ENCODE measurements around the gene C5orf46. TPM values are rescaled to one million over a fixed set of nuclear protein-coding genes. Genes with fewer than 3 reads are reported as not detected.
A peak's percentile ranks its signal among the peaks of the same experiment; 100 is the strongest.

Gene C5orf46
- total and polyA plus RNA-seq, 4 experiments from 2014 or later = not detected

GRCh38 chr5:147856801-147857200 lies 49.5 kb downstream of the C5orf46 start:
- Histone ChIP-seq H3K27ac (ENCODE audit: low read depth, low read length) (no peak overlapping the region), H3K27me3 (ENCODE audit: insufficient read depth, low read length) (no peaks in the 10 kb centered on the region), H3K36me3 (ENCODE audit: insufficient read depth, low read length) (no peaks in the 10 kb centered on the region), H3K4me1 (ENCODE audit: insufficient read depth, low read length) (no peaks in the 10 kb centered on the region), H3K4me3 (ENCODE audit: low read length in 2 of 2) (no peak overlapping the region), H3K9me3 (ENCODE audit: control insufficient read depth in 1 of 2, low read length in 2 of 2) (no peaks in the 10 kb centered on the region)
- ChIA-PET POLR2A (ENCODE audit: partially characterized antibody) (no interaction called here), CTCF (ENCODE audit: partially characterized antibody) (interaction anchor here (1.5 kb wide), 1 partner anchor 13 kb away, joined by 9 read pairs; no protein-coding TSS in a partner anchor)
- no peaks in the 10 kb centered on the region for H3K9me3 Mint-ChIP-seq
- H3K4me3 Mint-ChIP-seq = no peak overlapping the region
- H3K27me3 Mint-ChIP-seq = peaks cover 2 to 6% of the 10 kb centered on the region in 2 donors
- H3K4me1 Mint-ChIP-seq = peaks cover 0 to 2% (median 0%) of the 10 kb centered on the region in 4 donors
- no peak overlapping the region for H3K27ac Mint-ChIP-seq
- H3K36me3 Mint-ChIP-seq = no peaks in the 10 kb centered on the region
- no peak for DNase-seq
- intact Hi-C loops (cut with micrococcal nuclease) = loop anchor here (5.0 kb wide), 1 partner anchor 876 kb away; no protein-coding TSS in a partner anchor

GRCh38 chr5:147855774-147856069 lies 50.6 kb downstream of the C5orf46 start:
- Histone ChIP-seq H3K4me1 (ENCODE audit: insufficient read depth, low read length) (no peaks in the 10 kb centered on the region), H3K4me3 (ENCODE audit: low read length in 2 of 2) (no peak overlapping the region), H3K27me3 (ENCODE audit: insufficient read depth, low read length) (no peaks in the 10 kb centered on the region), H3K27ac (ENCODE audit: low read depth, low read length) (no peak overlapping the region), H3K9me3 (ENCODE audit: control insufficient read depth in 1 of 2, low read length in 2 of 2) (no peaks in the 10 kb centered on the region), H3K36me3 (ENCODE audit: insufficient read depth, low read length) (no peaks in the 10 kb centered on the region)
- Mint-ChIP-seq H3K36me3 (no peaks in the 10 kb centered on the region), H3K27me3 (peaks cover 2 to 6% of the 10 kb centered on the region in 2 donors), H3K27ac (no peak overlapping the region), H3K9me3 (no peaks in the 10 kb centered on the region), H3K4me1 (peaks cover 0 to 2% (median 0%) of the 10 kb centered on the region in 4 donors), H3K4me3 (no peak overlapping the region)
- CTCF ChIA-PET (ENCODE audit: partially characterized antibody) = interaction anchor here (0.8 kb wide), 1 partner anchor 24 kb away, joined by 3 read pairs; no protein-coding TSS in a partner anchor
- DNase-seq = no peak
- POLR2A ChIA-PET (ENCODE audit: partially characterized antibody) = no interaction called here
- intact Hi-C loops (cut with micrococcal nuclease) = loop anchor here (5.0 kb wide), 1 partner anchor 877 kb away; no protein-coding TSS in a partner anchor

- Histone ChIP-seq H3K27ac (ENCODE audit: low read depth, low read length) (no peak overlapping the region), H3K4me1 (ENCODE audit: insufficient read depth, low read length) (no peaks in the 10 kb centered on the region), H3K27me3 (ENCODE audit: insufficient read depth, low read length) (no peaks in the 10 kb centered on the region), H3K9me3 (ENCODE audit: control insufficient read depth in 1 of 2, low read length in 2 of 2) (no peaks in the 10 kb centered on the region), H3K4me3 (ENCODE audit: low read length in 2 of 2) (no peak overlapping the region), H3K36me3 (ENCODE audit: insufficient read depth, low read length) (no peaks in the 10 kb centered on the region)
- CTCF ChIA-PET (ENCODE audit: partially characterized antibody) = interaction anchor here (0.8 to 1.2 kb wide), 2 partner anchors 11 to 24 kb away, joined by 3 read pairs; no protein-coding TSS in a partner anchor
- no peak for DNase-seq
- H3K4me1 Mint-ChIP-seq = peaks cover 0 to 2% (median 0%) of the 10 kb centered on the region in 4 donors
- H3K9me3 Mint-ChIP-seq = no peaks in the 10 kb centered on the region
- H3K27me3 Mint-ChIP-seq = peaks cover 2 to 6% of the 10 kb centered on the region in 2 donors
- POLR2A ChIA-PET (ENCODE audit: partially characterized antibody) = no interaction called here
- peak overlapping the region in 1 of 7 donors; percentile 32 for H3K27ac Mint-ChIP-seq
- no peak overlapping the region for H3K4me3 Mint-ChIP-seq
- no peaks in the 10 kb centered on the region for H3K36me3 Mint-ChIP-seq
- intact Hi-C loops (cut with micrococcal nuclease) = loop anchor here (5.0 kb wide), 1 partner anchor 877 kb away; no protein-coding TSS in a partner anchor
Observed at GRCh38 chr5:147854894-147855773, 51.2 kb downstream of the C5orf46 start.

- H3K4me3 Mint-ChIP-seq = no peak overlapping the region
- Histone ChIP-seq H3K36me3 (ENCODE audit: insufficient read depth, low read length) (no peaks in the 10 kb centered on the region), H3K9me3 (ENCODE audit: control insufficient read depth in 1 of 2, low read length in 2 of 2) (no peaks in the 10 kb centered on the region), H3K27me3 (ENCODE audit: insufficient read depth, low read length) (no peaks in the 10 kb centered on the region), H3K27ac (ENCODE audit: low read depth, low read length) (no peak overlapping the region), H3K4me3 (ENCODE audit: low read length in 2 of 2) (no peak overlapping the region), H3K4me1 (ENCODE audit: insufficient read depth, low read length) (no peaks in the 10 kb centered on the region)
- peaks cover 0 to 2% (median 0%) of the 10 kb centered on the region in 4 donors for H3K4me1 Mint-ChIP-seq
- ChIA-PET CTCF (ENCODE audit: partially characterized antibody) (interaction anchor here (1.2 kb wide), 1 partner anchor 11 kb away, joined by 3 read pairs; no protein-coding TSS in a partner anchor), POLR2A (ENCODE audit: partially characterized antibody) (no interaction called here)
- H3K27ac Mint-ChIP-seq = no peak overlapping the region
- DNase-seq = no peak
- no peaks in the 10 kb centered on the region for H3K36me3 Mint-ChIP-seq
- no peaks in the 10 kb centered on the region for H3K9me3 Mint-ChIP-seq
- H3K27me3 Mint-ChIP-seq = peaks cover 2 to 8% of the 10 kb centered on the region in 2 donors
- intact Hi-C loops (cut with micrococcal nuclease) = no loop called here
Observed at GRCh38 chr5:147854331-147854730, 52.0 kb downstream of the C5orf46 start.

- Histone ChIP-seq H3K36me3 (ENCODE audit: insufficient read depth, low read length) (no peaks in the 10 kb centered on the region), H3K27me3 (ENCODE audit: insufficient read depth, low read length) (no peaks in the 10 kb centered on the region), H3K9me3 (ENCODE audit: control insufficient read depth in 1 of 2, low read length in 2 of 2) (no peaks in the 10 kb centered on the region), H3K4me3 (ENCODE audit: low read length in 2 of 2) (no peak overlapping the region), H3K4me1 (ENCODE audit: insufficient read depth, low read length) (no peaks in the 10 kb centered on the region), H3K27ac (ENCODE audit: low read depth, low read length) (no peak overlapping the region)
- DNase-seq = no peak
- intact Hi-C loops (cut with micrococcal nuclease) = no loop called here
- ChIA-PET CTCF (ENCODE audit: partially characterized antibody) (no interaction called here), POLR2A (ENCODE audit: partially characterized antibody) (no interaction called here)
- Mint-ChIP-seq H3K4me3 (no peak overlapping the region), H3K36me3 (no peaks in the 10 kb centered on the region), H3K27ac (no peak overlapping the region), H3K4me1 (peaks cover 0 to 2% (median 0%) of the 10 kb centered on the region in 4 donors), H3K27me3 (peaks cover 2 to 9% of the 10 kb centered on the region in 2 donors), H3K9me3 (no peaks in the 10 kb centered on the region)
Observed at GRCh38 chr5:147853372-147853987, 52.9 kb downstream of the C5orf46 start.

GRCh38 chr5:147852365-147852764 lies 54.0 kb downstream of the C5orf46 start:
- intact Hi-C loops (cut with micrococcal nuclease) = no loop called here
- Mint-ChIP-seq H3K27ac (no peak overlapping the region), H3K4me1 (no peaks in the 10 kb centered on the region), H3K36me3 (no peaks in the 10 kb centered on the region), H3K9me3 (no peaks in the 10 kb centered on the region), H3K27me3 (peaks cover 0 to 9% of the 10 kb centered on the region in 2 donors), H3K4me3 (no peak overlapping the region)
- no peaks in the 10 kb centered on the region for H3K9me3 ChIP-seq (ENCODE audit: control insufficient read depth in 1 of 2, low read length in 2 of 2)
- no peak overlapping the region for H3K27ac ChIP-seq (ENCODE audit: low read depth, low read length)
- H3K4me3 ChIP-seq (ENCODE audit: low read length in 2 of 2) = no peak overlapping the region
- no peaks in the 10 kb centered on the region for H3K4me1 ChIP-seq (ENCODE audit: insufficient read depth, low read length)
- CTCF ChIA-PET (ENCODE audit: partially characterized antibody) = no interaction called here
- H3K27me3 ChIP-seq (ENCODE audit: insufficient read depth, low read length) = no peaks in the 10 kb centered on the region
- POLR2A ChIA-PET (ENCODE audit: partially characterized antibody) = no interaction called here
- H3K36me3 ChIP-seq (ENCODE audit: insufficient read depth, low read length) = no peaks in the 10 kb centered on the region
- DNase-seq = no peak

- Mint-ChIP-seq H3K36me3 (no peaks in the 10 kb centered on the region), H3K4me3 (no peak overlapping the region), H3K27me3 (peaks cover 0 to 9% of the 10 kb centered on the region in 2 donors), H3K9me3 (no peaks in the 10 kb centered on the region), H3K27ac (no peak overlapping the region), H3K4me1 (no peaks in the 10 kb centered on the region)
- H3K4me1 ChIP-seq (ENCODE audit: insufficient read depth, low read length) = no peaks in the 10 kb centered on the region
- H3K27me3 ChIP-seq (ENCODE audit: insufficient read depth, low read length) = no peaks in the 10 kb centered on the region
- H3K9me3 ChIP-seq (ENCODE audit: control insufficient read depth in 1 of 2, low read length in 2 of 2) = no peaks in the 10 kb centered on the region
- H3K36me3 ChIP-seq (ENCODE audit: insufficient read depth, low read length) = no peaks in the 10 kb centered on the region
- CTCF ChIA-PET (ENCODE audit: partially characterized antibody) = interaction anchor here (3.2 kb wide), 1 partner anchor 8 kb away, joined by 16 read pairs; no protein-coding TSS in a partner anchor
- no peak for DNase-seq
- H3K27ac ChIP-seq (ENCODE audit: low read depth, low read length) = no peak overlapping the region
- H3K4me3 ChIP-seq (ENCODE audit: low read length in 2 of 2) = no peak overlapping the region
- intact Hi-C loops (cut with micrococcal nuclease) = no loop called here
- POLR2A ChIA-PET (ENCODE audit: partially characterized antibody) = no interaction called here
Observed at GRCh38 chr5:147851578-147851977, 54.8 kb downstream of the C5orf46 start.

Data from CD4-positive, alpha-beta memory T cell (primary cell).